HG03460 (cell line): Measurements from ENCODE around the gene MEGF11.

ENCODE experiments used
- ATAC-seq: cut with Tn5 transposase; IDR thresholded peaks from one replicate; pipeline ENCODE4 v1.9.1; 2021; ENCODE audit not compliant: unreplicated experiment

The MEGF11 gene

GRCh38 chr15:65953622-65954021, 299.9 kb downstream of the MEGF11 start:
- ATAC-seq: no peak

GRCh38 chr15:65952391-65953053, 301.0 kb downstream of the MEGF11 start:
- no peak for ATAC-seq

- no peak for ATAC-seq
Observed at GRCh38 chr15:65951007-65951406, 302.5 kb downstream of the MEGF11 start.

- no peak for ATAC-seq
Observed at GRCh38 chr15:65949491-65949890, 304.1 kb downstream of the MEGF11 start.

- no peak for ATAC-seq
Observed at GRCh38 chr15:65949011-65949410, 304.5 kb downstream of the MEGF11 start.

- ATAC-seq: no peak
Observed at GRCh38 chr15:65948383-65948782, 305.2 kb downstream of the MEGF11 start.

GRCh38 chr15:65947041-65947440, 306.5 kb downstream of the MEGF11 start:
- ATAC-seq: no peak

- no peak for ATAC-seq
Observed at GRCh38 chr15:65945616-65946015, 307.9 kb downstream of the MEGF11 start.

GRCh38 chr15:65944404-65944803, 309.1 kb downstream of the MEGF11 start:
- ATAC-seq: no peak

- ATAC-seq: no peak
Observed at GRCh38 chr15:65942436-65942835, 311.1 kb downstream of the MEGF11 start.

- ATAC-seq: no peak
Observed at GRCh38 chr15:65940618-65940909, 313.0 kb downstream of the MEGF11 start.

- ATAC-seq: no peak
Observed at GRCh38 chr15:65939901-65940617, 313.5 kb downstream of the MEGF11 start.

GRCh38 chr15:65938604-65939003, 314.9 kb downstream of the MEGF11 start:
- no peak for ATAC-seq

- no peak for ATAC-seq
Observed at GRCh38 chr15:65937476-65937875, 316.1 kb downstream of the MEGF11 start.

GRCh38 chr15:65937054-65937453, 316.5 kb downstream of the MEGF11 start:
- ATAC-seq: no peak

- no peak for ATAC-seq
Observed at GRCh38 chr15:65936282-65936681, 317.3 kb downstream of the MEGF11 start.

- no peak for ATAC-seq
Observed at GRCh38 chr15:65935391-65935790, 318.2 kb downstream of the MEGF11 start.

- ATAC-seq: no peak
Observed at GRCh38 chr15:65931221-65931620, 322.3 kb downstream of the MEGF11 start.

GRCh38 chr15:65930134-65930533, 323.4 kb downstream of the MEGF11 start:
- ATAC-seq: no peak

GRCh38 chr15:65929573-65929972, 324.0 kb downstream of the MEGF11 start:
- no peak for ATAC-seq

GRCh38 chr15:65927545-65927944, 326.0 kb downstream of the MEGF11 start:
- ATAC-seq: no peak

- peak; percentile 66 for ATAC-seq
Observed at GRCh38 chr15:65926899-65927298, 326.7 kb downstream of the MEGF11 start.

GRCh38 chr15:65926459-65926858, 327.1 kb downstream of the MEGF11 start:
- no peak for ATAC-seq
